IMR-90 (cell line): ENCODE data around the gene XKR3.

ENCODE experiments used
- POLR2A ChIP-seq: IDR thresholded peaks from 2 replicates; pipeline ENCODE4 v1.6.1; 2012; ENCODE audit warnings: mild to moderate bottlenecking, low read depth, low read length
- USF2 ChIP-seq: fragments of 150-350 bp; IDR thresholded peaks from 2 replicates; pipeline ENCODE4 v1.6.1; 2017; ENCODE audit warnings: mild to moderate bottlenecking, antibody characterized with exemption, low read length, low read depth

GRCh38 chr22:16819249-16819648, 6.0 kb downstream of the XKR3 start:
- TF ChIP-seq USF2 (no peak), POLR2A (no peak)
